CMK (cell line): ENCODE data around the gene B3GNT2.
"Not testable (repeated sequence)": the region's sequence is repeated elsewhere in the genome, so short reads cannot be mapped to it uniquely, and the experiment has no call there.

Experiments used
- DNase-seq: peaks from one replicate; pipeline ENCODE4 v3.0.0-alpha.2; 2010; ENCODE audit warnings: low read depth

The B3GNT2 gene

GRCh38 chr2:62195421-62196277, at the start of gene B3GNT2:
B3GNT2 (plus strand) TSS chr2:62196115; CDS start chr2:62222221, 26,106 bp downstream.
- DNase-seq: peak; percentile 93

- DNase-seq: not testable (repeated sequence)
Measured at GRCh38 chr2:62146790-62147189, 49.1 kb upstream of the B3GNT2 start.

GRCh38 chr2:62147610-62148301, 48.2 kb upstream of the B3GNT2 start:
- no peak for DNase-seq

GRCh38 chr2:62149708-62150107, 46.2 kb upstream of the B3GNT2 start:
- no peak for DNase-seq

- DNase-seq: no peak
Measured at GRCh38 chr2:62150597-62151305, 45.2 kb upstream of the B3GNT2 start.

GRCh38 chr2:62151306-62151638, 44.6 kb upstream of the B3GNT2 start:
- no peak for DNase-seq

GRCh38 chr2:62152000-62152399, 43.9 kb upstream of the B3GNT2 start:
- DNase-seq: no peak

GRCh38 chr2:62156861-62157496, 38.9 kb upstream of the B3GNT2 start:
- DNase-seq: no peak

GRCh38 chr2:62158444-62159121, 37.3 kb upstream of the B3GNT2 start:
- DNase-seq: no peak

- not testable (repeated sequence) for DNase-seq
Measured at GRCh38 chr2:62160691-62161090, 35.2 kb upstream of the B3GNT2 start.

- DNase-seq: no peak
Measured at GRCh38 chr2:62163106-62163831, 32.6 kb upstream of the B3GNT2 start.

- DNase-seq: no peak
Measured at GRCh38 chr2:62163834-62164233, 32.1 kb upstream of the B3GNT2 start.

GRCh38 chr2:62175728-62176127, 20.2 kb upstream of the B3GNT2 start:
- no peak for DNase-seq

GRCh38 chr2:62176801-62177200, 19.1 kb upstream of the B3GNT2 start:
- DNase-seq: peak; percentile 97

- no peak for DNase-seq
Measured at GRCh38 chr2:62177392-62178049, 18.4 kb upstream of the B3GNT2 start.

- no peak for DNase-seq
Measured at GRCh38 chr2:62178741-62179271, 17.1 kb upstream of the B3GNT2 start.

- no peak for DNase-seq
Measured at GRCh38 chr2:62180975-62181374, 14.9 kb upstream of the B3GNT2 start.

GRCh38 chr2:62181843-62182242, 14.1 kb upstream of the B3GNT2 start:
- no peak for DNase-seq

- DNase-seq: no peak
Measured at GRCh38 chr2:62184512-62185230, 11.2 kb upstream of the B3GNT2 start.
